Measurements from ENCODE around the gene SCNN1B. TPM values are rescaled to one million over a fixed set of nuclear protein-coding genes. Genes with fewer than 3 reads are reported as not detected.

The SCNN1B gene
- polyA plus RNA-seq, 1 donor from 2014 or later: not detected

DNA sequence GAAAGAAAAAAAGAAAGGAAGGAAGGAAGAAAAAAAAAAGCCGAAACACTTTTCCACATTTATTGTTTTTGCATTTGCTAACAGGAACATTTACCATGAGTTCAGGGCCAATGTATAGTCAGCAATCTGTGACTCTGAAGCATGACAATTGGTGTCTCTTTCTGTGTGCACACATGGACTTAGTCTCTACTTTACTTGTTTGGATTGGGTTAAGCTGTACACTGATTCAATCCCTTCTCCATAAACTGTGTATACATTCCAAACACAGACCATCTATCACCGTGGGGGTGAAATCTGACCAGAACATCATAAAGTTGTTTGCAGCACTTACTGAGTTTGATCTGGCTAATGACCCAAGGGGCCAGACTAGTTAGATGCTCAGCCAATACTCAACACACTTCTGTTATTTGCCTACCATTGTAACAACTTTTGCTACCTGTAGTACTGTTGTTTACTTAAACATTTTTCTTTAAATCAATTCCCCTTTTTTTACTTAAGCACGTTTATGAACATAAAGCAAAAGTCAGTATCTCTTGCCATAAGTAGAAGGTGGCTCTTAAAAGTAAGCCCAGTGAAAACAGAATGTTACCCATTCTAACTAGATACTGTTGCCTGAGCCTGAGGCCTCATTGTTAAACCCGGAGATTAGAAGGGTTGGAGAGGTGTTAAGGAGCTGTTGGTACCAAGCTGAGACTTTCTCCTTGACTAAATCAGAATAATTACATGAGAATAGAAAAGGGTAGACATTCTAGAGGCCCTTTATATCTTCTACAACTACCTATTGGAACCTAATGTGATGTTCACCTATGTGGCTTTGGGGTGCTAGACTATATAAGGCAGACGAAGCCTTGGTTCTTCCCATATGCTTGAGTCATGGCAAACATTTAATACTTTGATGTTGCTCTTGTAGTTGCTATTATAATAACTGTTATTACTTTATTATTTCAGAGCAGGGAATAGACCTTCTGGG, 41.8 kb downstream of the SCNN1B start:
- Histone ChIP-seq H3K79me2 (replicated peaks; ENCODE audit: insufficient read depth, low read length) (no peaks in the 10 kb centered on the region), H3K27ac (ENCODE audit: low read length) (no peak overlapping the region), H3K4me2 (ENCODE audit: low read length) (no peak overlapping the region), H2AFZ (ENCODE audit: low read depth, low read length) (no peak overlapping the region), H3K9ac (ENCODE audit: low read length) (no peak overlapping the region), H3K9me2 (ENCODE audit: insufficient read depth, low read length) (no peaks in the 10 kb centered on the region), H3K27me3 (ENCODE audit: insufficient read depth, low read depth, low read length) (no peaks in the 10 kb centered on the region), H3K36me3 (ENCODE audit: insufficient read depth, low read length) (no peaks in the 10 kb centered on the region), H3K4me3 (ENCODE audit: low read length) (no peak overlapping the region), H3K9me3 (ENCODE audit: low read length) (no peaks in the 10 kb centered on the region), H3F3A (ENCODE audit: insufficient read depth, low read length, poor library complexity, severe bottlenecking) (no peaks in the 10 kb centered on the region), H4K20me1 (ENCODE audit: insufficient read depth) (no peaks in the 10 kb centered on the region)
- TF ChIP-seq RAD21 (conservative IDR thresholded peaks at IDR 0.05): no peak
- TF ChIP-seq CTCF (IDR thresholded peaks at IDR 0.05; ENCODE audit: poor library complexity, severe bottlenecking): no peak
- TF ChIP-seq SMC3 (conservative IDR thresholded peaks at IDR 0.05; ENCODE audit: poor library complexity): no peak
- TF ChIP-seq EP300 (conservative IDR thresholded peaks at IDR 0.05; ENCODE audit: poor library complexity, severe bottlenecking): no peak

DNA sequence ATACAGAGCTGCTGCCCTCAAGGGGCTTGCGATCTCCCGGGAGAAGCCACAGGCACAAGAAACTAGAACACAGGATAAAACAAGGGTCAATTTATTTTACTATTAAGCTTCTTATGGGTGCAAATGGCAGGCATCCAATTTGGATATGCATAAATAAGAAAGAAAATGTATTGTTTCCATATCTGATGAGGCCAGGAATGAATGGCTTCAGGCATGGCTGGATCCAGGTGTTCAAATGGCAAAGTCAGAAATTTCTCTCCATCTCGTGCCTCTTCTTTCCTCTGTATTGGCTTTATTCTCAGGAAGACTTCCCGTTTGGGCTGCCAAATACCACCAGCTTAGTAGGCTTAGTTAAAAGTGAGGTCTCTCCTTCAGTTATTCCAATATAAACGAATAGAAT, 43.1 kb downstream of the SCNN1B start:
- no peaks in the 10 kb centered on the region for H3K9me2 ChIP-seq (ENCODE audit: insufficient read depth, low read length)
- no peaks in the 10 kb centered on the region for H3K79me2 ChIP-seq (replicated peaks; ENCODE audit: insufficient read depth, low read length)
- H2AFZ ChIP-seq (ENCODE audit: low read depth, low read length): no peak overlapping the region
- no peaks in the 10 kb centered on the region for H3K27me3 ChIP-seq (ENCODE audit: insufficient read depth, low read depth, low read length)
- no peak for TF ChIP-seq MXI1 (conservative IDR thresholded peaks at IDR 0.05; ENCODE audit: poor library complexity, severe bottlenecking)
- TF ChIP-seq, protein P1, sequence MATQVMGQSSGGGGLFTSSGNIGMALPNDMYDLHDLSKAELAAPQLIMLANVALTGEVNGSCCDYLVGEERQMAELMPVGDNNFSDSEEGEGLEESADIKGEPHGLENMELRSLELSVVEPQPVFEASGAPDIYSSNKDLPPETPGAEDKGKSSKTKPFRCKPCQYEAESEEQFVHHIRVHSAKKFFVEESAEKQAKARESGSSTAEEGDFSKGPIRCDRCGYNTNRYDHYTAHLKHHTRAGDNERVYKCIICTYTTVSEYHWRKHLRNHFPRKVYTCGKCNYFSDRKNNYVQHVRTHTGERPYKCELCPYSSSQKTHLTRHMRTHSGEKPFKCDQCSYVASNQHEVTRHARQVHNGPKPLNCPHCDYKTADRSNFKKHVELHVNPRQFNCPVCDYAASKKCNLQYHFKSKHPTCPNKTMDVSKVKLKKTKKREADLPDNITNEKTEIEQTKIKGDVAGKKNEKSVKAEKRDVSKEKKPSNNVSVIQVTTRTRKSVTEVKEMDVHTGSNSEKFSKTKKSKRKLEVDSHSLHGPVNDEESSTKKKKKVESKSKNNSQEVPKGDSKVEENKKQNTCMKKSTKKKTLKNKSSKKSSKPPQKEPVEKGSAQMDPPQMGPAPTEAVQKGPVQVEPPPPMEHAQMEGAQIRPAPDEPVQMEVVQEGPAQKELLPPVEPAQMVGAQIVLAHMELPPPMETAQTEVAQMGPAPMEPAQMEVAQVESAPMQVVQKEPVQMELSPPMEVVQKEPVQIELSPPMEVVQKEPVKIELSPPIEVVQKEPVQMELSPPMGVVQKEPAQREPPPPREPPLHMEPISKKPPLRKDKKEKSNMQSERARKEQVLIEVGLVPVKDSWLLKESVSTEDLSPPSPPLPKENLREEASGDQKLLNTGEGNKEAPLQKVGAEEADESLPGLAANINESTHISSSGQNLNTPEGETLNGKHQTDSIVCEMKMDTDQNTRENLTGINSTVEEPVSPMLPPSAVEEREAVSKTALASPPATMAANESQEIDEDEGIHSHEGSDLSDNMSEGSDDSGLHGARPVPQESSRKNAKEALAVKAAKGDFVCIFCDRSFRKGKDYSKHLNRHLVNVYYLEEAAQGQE (IDR thresholded peaks at IDR 0.05; ENCODE audit: borderline replicate concordance): no peak
- TF ChIP-seq CTCF (IDR thresholded peaks at IDR 0.05; ENCODE audit: poor library complexity, severe bottlenecking): no peak
- no peak for TF ChIP-seq RAD21 (conservative IDR thresholded peaks at IDR 0.05)
- no peak for TF ChIP-seq EZH2 (IDR thresholded peaks at IDR 0.05; ENCODE audit: borderline replicate concordance, insufficient read depth, low read length, poor library complexity, severe bottlenecking)
- TF ChIP-seq SMC3 (conservative IDR thresholded peaks at IDR 0.05; ENCODE audit: poor library complexity): no peak
- TF ChIP-seq TAF1 (IDR thresholded peaks at IDR 0.05; ENCODE audit: low read depth): no peak
- no peak for TF ChIP-seq EP300 (conservative IDR thresholded peaks at IDR 0.05; ENCODE audit: poor library complexity, severe bottlenecking)
- TF ChIP-seq POLR2AphosphoS5 (IDR thresholded peaks at IDR 0.05): no peak
- no peaks in the 10 kb centered on the region for H3F3A ChIP-seq (ENCODE audit: insufficient read depth, low read length, poor library complexity, severe bottlenecking)
- H3K27ac ChIP-seq (ENCODE audit: low read length): no peak overlapping the region
- no peaks in the 10 kb centered on the region for H3K9me3 ChIP-seq (ENCODE audit: low read length)
- no peak overlapping the region for H3K4me2 ChIP-seq (ENCODE audit: low read length)
- no peak overlapping the region for H3K9ac ChIP-seq (ENCODE audit: low read length)
- no peaks in the 10 kb centered on the region for H3K36me3 ChIP-seq (ENCODE audit: insufficient read depth, low read length)
- H3K4me3 ChIP-seq (ENCODE audit: low read length): no peak overlapping the region
- H4K20me1 ChIP-seq (ENCODE audit: insufficient read depth): no peaks in the 10 kb centered on the region
